Activated CD8-positive, alpha-beta T cell treated with anti-CD3 and anti-CD28 coated beads for 36 hours (primary cell): ENCODE data around the gene IFT122. TPM values are rescaled to one million over a fixed set of nuclear protein-coding genes. Genes with fewer than 3 reads are reported as not detected.

Source experiments
- ATAC-seq: fragments of 200-7000 bp; cut with Tn5 transposase; one replicate; pipeline ENCODE4 v1.10.0; 2021; ENCODE audit warnings: mild to moderate bottlenecking, moderate library complexity
- CTCF ChIA-PET: fragments of 350-600 bp; sonication (Branson Sonifier 250); formaldehyde crosslinking; loops from one replicate; lab custom pipeline; 2021; ENCODE audit warnings: antibody characterized with exemption; lab: Charles Lee
- POLR2A ChIA-PET: fragments of 350-600 bp; sonication (Branson Sonifier 250); formaldehyde crosslinking; loops from one replicate; lab custom pipeline; 2021; ENCODE audit warnings: antibody characterized with exemption; lab: Charles Lee
- DNase-seq: peaks from one replicate; pipeline ENCODE4 v3.0.0-alpha.2; 2020
- H3K27ac Mint-ChIP-seq: one replicate; pipeline ENCODE4 v1.8.0; 2021; ENCODE audit warnings: mild to moderate bottlenecking, mixed read lengths
- H3K27me3 Mint-ChIP-seq: one replicate; pipeline ENCODE4 v1.8.0; 2021; ENCODE audit warnings: mixed read lengths
- H3K36me3 Mint-ChIP-seq: one replicate; pipeline ENCODE4 v1.8.0; 2021; ENCODE audit warnings: low read depth, mixed read lengths
- H3K4me1 Mint-ChIP-seq: one replicate; pipeline ENCODE4 v1.8.0; 2021; ENCODE audit warnings: low read depth, mixed read lengths
- H3K4me3 Mint-ChIP-seq: one replicate; pipeline ENCODE4 v1.8.0; 2021; ENCODE audit warnings: mild to moderate bottlenecking, moderate library complexity, mixed read lengths
- H3K9me3 Mint-ChIP-seq: one replicate; pipeline ENCODE4 v1.8.0; 2021; ENCODE audit warnings: mixed read lengths
- intact Hi-C: fragments of 100-400 bp; cut with micrococcal nuclease; formaldehyde crosslinking; loops from one replicate; pipeline ENCODE4 v1.10.0; 2022
- total RNA-seq, 2 experiments: library from RNA; stranded (reverse); gene quantifications; one replicate each; pipeline ENCODE4 v1.2.3, GENCODE V29; 2021
- TF ChIP-seq, protein P1 (sequence below): fragments of 200-600 bp; IDR thresholded peaks from one replicate; pipeline ENCODE4 v1.8.0; 2022; ENCODE audit warnings: antibody characterized with exemption, mild to moderate bottlenecking

IFT122 gene
- total RNA-seq, 2 experiments from 2014 or later = 18.9 to 20.4 TPM

DNA sequence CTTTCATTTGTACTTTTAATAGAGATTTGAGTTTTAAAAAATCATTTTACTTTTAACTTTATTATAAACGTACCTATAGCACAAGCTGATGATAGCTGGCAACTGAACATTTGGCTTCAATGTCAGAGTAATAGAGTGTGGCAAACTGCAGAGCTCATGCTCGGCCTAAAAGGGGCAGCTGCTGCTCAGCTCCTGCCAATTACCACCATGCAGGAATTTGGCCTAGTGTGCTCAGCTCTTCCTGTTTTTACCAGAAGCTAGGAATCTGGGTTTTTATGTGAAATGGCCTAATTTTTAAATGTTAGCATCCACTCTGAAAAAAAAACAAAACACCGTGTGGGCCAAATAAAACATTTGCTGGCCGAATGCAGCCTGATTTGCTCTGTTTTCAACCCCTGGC lies 1.8 kb downstream of the IFT122 start:
- ChIA-PET CTCF (interaction anchor here (0.8 to 1.3 kb wide), 2 partner anchors 42 to 186 kb away, joined by 3 read pairs; no protein-coding TSS in a partner anchor), POLR2A (interaction anchor here (2.1 to 4.7 kb wide), 2 partner anchors 13 to 126 kb away, joined by 14 to 35 read pairs; partner anchors contain the start of gene EFCAB12)
- DNase-seq (no peak), ATAC-seq (no peak)
- H3K27ac Mint-ChIP-seq = peak overlapping the region; percentile 89
- H3K4me1 Mint-ChIP-seq = peaks cover 38% of the 10 kb centered on the region
- H3K36me3 Mint-ChIP-seq = peaks cover 11% of the 10 kb centered on the region
- TF ChIP-seq, protein P1, sequence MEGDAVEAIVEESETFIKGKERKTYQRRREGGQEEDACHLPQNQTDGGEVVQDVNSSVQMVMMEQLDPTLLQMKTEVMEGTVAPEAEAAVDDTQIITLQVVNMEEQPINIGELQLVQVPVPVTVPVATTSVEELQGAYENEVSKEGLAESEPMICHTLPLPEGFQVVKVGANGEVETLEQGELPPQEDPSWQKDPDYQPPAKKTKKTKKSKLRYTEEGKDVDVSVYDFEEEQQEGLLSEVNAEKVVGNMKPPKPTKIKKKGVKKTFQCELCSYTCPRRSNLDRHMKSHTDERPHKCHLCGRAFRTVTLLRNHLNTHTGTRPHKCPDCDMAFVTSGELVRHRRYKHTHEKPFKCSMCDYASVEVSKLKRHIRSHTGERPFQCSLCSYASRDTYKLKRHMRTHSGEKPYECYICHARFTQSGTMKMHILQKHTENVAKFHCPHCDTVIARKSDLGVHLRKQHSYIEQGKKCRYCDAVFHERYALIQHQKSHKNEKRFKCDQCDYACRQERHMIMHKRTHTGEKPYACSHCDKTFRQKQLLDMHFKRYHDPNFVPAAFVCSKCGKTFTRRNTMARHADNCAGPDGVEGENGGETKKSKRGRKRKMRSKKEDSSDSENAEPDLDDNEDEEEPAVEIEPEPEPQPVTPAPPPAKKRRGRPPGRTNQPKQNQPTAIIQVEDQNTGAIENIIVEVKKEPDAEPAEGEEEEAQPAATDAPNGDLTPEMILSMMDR = no peak
- no peaks in the 10 kb centered on the region for H3K27me3 Mint-ChIP-seq
- intact Hi-C loops = no loop called here
- peak overlapping the region; percentile 83 for H3K4me3 Mint-ChIP-seq
- no peaks in the 10 kb centered on the region for H3K9me3 Mint-ChIP-seq

DNA sequence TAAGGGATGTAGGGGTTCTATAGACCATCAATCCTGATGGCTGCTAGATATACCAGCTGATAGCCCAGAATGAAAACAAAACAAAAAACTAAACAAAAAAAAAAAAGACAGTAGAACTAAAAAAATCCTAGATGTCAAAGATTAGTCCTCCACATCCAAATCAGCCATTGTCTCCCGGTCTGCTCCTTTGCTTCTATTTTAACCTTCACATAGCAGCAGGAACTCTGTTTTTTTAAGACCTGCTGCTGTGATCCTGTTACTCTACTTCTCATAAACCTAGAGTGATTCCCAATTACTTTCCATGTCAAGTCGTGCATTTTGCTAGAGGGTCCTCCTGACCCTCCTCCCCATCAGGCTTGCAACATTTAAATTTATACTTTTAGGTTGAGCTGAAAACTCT lies 2.5 kb downstream of the IFT122 start:
- CTCF ChIA-PET = no interaction called here
- H3K4me3 Mint-ChIP-seq = no peak overlapping the region
- H3K27ac Mint-ChIP-seq = no peak overlapping the region
- intact Hi-C loops = no loop called here
- DNase-seq (no peak), ATAC-seq (no peak)
- TF ChIP-seq, protein P1 = no peak
- peaks cover 6% of the 10 kb centered on the region for H3K36me3 Mint-ChIP-seq
- no peaks in the 10 kb centered on the region for H3K9me3 Mint-ChIP-seq
- no peaks in the 10 kb centered on the region for H3K27me3 Mint-ChIP-seq
- POLR2A ChIA-PET = interaction anchor here (0.6 kb wide), 1 partner anchor 32 kb away, joined by 3 read pairs; no protein-coding TSS in a partner anchor
- H3K4me1 Mint-ChIP-seq = peaks cover 33% of the 10 kb centered on the region

DNA sequence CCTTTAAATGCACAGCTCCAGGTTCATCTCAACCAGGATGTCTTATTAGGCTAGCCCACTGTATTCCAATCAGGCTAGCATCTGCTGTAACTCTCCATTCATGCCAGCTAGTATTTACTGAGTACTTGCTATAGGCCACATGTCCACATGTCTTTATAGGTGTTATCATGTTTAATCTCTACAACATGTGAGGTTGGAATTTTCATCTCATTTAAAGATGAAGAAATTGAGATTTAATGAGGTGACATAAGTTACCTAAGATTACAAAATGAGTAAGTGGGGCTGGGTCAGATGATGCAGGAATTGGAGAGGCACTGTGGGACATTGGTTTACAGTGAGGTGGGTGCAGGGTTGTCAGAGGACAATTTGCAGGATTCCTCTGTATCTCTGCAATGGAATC lies 2.9 kb downstream of the IFT122 start:
- Mint-ChIP-seq H3K4me1 (peaks cover 28% of the 10 kb centered on the region), H3K4me3 (no peak overlapping the region), H3K9me3 (no peaks in the 10 kb centered on the region), H3K36me3 (peaks cover under 1% of the 10 kb centered on the region), H3K27me3 (no peaks in the 10 kb centered on the region), H3K27ac (no peak overlapping the region)
- intact Hi-C loops = no loop called here
- ChIA-PET CTCF (no interaction called here), POLR2A (interaction anchor here (0.6 kb wide), 1 partner anchor 32 kb away, joined by 3 read pairs; no protein-coding TSS in a partner anchor)
- TF ChIP-seq, protein P1 = no peak
- ATAC-seq = no peak
- DNase-seq = no peak

DNA sequence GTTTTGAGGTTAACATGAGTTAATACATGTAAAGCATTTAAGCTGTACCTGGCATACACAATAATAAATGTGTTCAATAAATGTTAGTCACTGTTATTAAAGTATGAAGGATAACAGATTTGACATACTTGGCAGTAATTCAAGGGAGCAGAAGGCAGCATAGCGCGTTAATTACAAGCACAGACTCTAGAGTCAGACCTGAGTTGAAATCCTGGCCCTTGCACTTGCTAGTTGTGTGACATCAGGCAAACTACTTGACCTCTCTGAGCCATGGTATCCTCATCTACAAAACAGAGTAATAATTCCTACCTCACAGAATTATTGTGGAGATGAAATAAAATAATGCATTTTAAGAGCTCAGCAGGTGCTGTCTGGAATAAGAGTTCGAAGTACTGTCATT lies 5.4 kb downstream of the IFT122 start:
- peaks cover 22% of the 10 kb centered on the region for H3K4me1 Mint-ChIP-seq
- intact Hi-C loops = no loop called here
- ChIA-PET CTCF (interaction anchor here (0.6 to 1.3 kb wide), 3 partner anchors 11 to 62 kb away, joined by 3 to 4 read pairs (median 3); no protein-coding TSS in a partner anchor), POLR2A (no interaction called here)
- no peak overlapping the region for H3K27ac Mint-ChIP-seq
- TF ChIP-seq, protein P1 = no peak
- no peak overlapping the region for H3K4me3 Mint-ChIP-seq
- DNase-seq (no peak), ATAC-seq (no peak)
- no peaks in the 10 kb centered on the region for H3K9me3 Mint-ChIP-seq
- H3K36me3 Mint-ChIP-seq = no peaks in the 10 kb centered on the region
- no peaks in the 10 kb centered on the region for H3K27me3 Mint-ChIP-seq

DNA sequence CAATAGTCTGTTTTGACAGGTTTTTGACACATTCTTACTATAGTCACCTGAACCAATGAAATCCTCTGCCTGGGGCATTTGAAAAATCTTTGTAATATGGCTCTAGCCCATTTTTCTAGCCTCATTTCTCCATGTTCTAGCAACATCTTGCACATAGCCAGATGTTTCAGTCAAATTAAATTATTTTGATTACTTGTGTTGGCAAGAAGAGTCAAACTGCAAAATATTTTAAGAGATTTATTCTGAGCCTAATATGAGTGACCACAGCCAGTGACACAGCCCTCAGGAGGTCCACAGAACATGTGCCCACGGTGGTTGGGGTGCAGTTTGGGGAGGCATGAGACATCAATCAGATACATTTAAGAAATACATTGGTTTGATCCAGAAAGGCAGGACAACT lies 6.9 kb downstream of the IFT122 start:
- Mint-ChIP-seq H3K27ac (no peak overlapping the region), H3K4me3 (no peak overlapping the region), H3K4me1 (peaks cover 15% of the 10 kb centered on the region), H3K27me3 (no peaks in the 10 kb centered on the region), H3K36me3 (no peaks in the 10 kb centered on the region), H3K9me3 (no peaks in the 10 kb centered on the region)
- TF ChIP-seq, protein P1 = no peak
- ATAC-seq = no peak
- ChIA-PET CTCF (no interaction called here), POLR2A (no interaction called here)
- no peak for DNase-seq
- intact Hi-C loops = no loop called here
